GM12878 (cell line): ENCODE measurements around the gene ITGB2. TPM values are rescaled to one million over a fixed set of nuclear protein-coding genes. Genes with fewer than 3 reads are reported as not detected.

ENCODE experiments used
- FOS ChIP-seq: IDR thresholded peaks from 3 replicates; pipeline ENCODE4 v1.6.1; 2011; ENCODE audit warnings: borderline replicate concordance; ENCODE audit not compliant: insufficient read length; ENCODE audit errors: extremely low read depth
- ZNF207 ChIP-seq: fragments of 450-650 bp; IDR thresholded peaks from 2 replicates; pipeline ENCODE4 v1.6.1; 2014; ENCODE audit warnings: antibody characterized with exemption, mild to moderate bottlenecking, borderline replicate concordance
- polyA plus RNA-seq, 11 experiments: library from polyadenylated mRNA; depleted of rRNA in 4 of 11; unstranded in 6 of 11; stranded (reverse) in 5 of 11; fragments of >200 nt; fragmentation: Nextera tagmentation in 4 of 11; fragmentation: Illumina TruSeq in 1 of 11; extraction: Ambion mirVana in 4 of 11; extraction: Trizol in 1 of 11; gene quantifications; 1 replicate in 1 of 11; 2 replicates in 10 of 11; pipeline versions ENCODE4 v1.2.1 to v1.2.3, GENCODE V29; 2011 to 2016; ENCODE audit warnings: inconsistent platforms in 2 of 11, missing spikeins in 2 of 11, low read depth in 1 of 11
- total RNA-seq, 4 experiments: library from RNA; depleted of rRNA in 3 of 4; stranded (reverse); fragments of >200 nt in 3 of 4; fragmentation: Illumina TruSeq in 1 of 4; extraction: Trizol in 1 of 4; gene quantifications; 2 replicates each; pipeline versions ENCODE4 v1.2.1 to v1.2.3, GENCODE V29; 2013 to 2021
- TF ChIP-seq, protein P1 (sequence below): IDR thresholded peaks from 2 replicates; pipeline ENCODE4 v1.6.1; 2012; ENCODE audit warnings: improper control_type of control experiment, low read depth, low read length; ENCODE audit not compliant: insufficient replicate concordance
- TF ChIP-seq, protein P2 (sequence below): fragments of 450-650 bp; IDR thresholded peaks from 2 replicates; pipeline ENCODE4 v1.6.1; 2017; ENCODE audit warnings: mild to moderate bottlenecking

ITGB2 gene
- total and polyA plus RNA-seq, 10 of the 15 experiments (the other 5 are each of a cell fraction or from before 2014, with no cell fraction given), result 8.0 to 172 (median 58.9) TPM

DNA sequence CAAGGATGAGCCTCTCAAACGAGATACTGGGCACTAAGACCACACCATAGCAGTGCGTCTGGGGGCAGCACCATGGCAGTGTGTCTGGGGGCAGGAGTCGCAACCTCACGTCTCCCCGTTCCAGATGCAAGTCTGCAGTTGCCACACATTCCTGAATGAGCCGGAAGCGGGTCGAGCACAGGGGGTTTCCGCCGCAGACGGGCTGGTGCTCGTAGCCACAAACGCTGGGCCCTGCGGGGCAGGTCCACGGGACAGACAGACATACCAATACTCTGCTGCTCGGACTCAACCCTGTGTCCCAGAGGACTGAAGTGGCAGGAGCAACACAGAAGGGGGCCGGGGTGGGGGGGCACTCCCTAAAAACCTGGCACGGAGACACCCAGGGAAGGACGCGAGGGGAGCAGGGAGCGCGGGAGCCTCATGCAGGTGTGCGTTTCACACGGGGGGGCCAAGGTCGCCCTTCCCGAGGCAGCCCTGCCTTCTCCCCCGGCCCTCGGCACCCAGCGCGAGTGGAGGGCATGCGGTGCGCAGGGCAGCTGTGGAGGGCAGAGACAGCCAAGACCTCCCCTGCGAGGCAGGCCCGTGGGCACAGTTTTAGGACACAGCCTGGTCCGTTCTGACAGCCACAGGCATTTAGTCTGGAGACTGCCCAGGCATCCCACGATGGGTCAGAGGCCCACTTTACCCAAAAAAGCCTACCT, 71.7 kb downstream of the ITGB2 start (continued):
- TF ChIP-seq, protein P1, sequence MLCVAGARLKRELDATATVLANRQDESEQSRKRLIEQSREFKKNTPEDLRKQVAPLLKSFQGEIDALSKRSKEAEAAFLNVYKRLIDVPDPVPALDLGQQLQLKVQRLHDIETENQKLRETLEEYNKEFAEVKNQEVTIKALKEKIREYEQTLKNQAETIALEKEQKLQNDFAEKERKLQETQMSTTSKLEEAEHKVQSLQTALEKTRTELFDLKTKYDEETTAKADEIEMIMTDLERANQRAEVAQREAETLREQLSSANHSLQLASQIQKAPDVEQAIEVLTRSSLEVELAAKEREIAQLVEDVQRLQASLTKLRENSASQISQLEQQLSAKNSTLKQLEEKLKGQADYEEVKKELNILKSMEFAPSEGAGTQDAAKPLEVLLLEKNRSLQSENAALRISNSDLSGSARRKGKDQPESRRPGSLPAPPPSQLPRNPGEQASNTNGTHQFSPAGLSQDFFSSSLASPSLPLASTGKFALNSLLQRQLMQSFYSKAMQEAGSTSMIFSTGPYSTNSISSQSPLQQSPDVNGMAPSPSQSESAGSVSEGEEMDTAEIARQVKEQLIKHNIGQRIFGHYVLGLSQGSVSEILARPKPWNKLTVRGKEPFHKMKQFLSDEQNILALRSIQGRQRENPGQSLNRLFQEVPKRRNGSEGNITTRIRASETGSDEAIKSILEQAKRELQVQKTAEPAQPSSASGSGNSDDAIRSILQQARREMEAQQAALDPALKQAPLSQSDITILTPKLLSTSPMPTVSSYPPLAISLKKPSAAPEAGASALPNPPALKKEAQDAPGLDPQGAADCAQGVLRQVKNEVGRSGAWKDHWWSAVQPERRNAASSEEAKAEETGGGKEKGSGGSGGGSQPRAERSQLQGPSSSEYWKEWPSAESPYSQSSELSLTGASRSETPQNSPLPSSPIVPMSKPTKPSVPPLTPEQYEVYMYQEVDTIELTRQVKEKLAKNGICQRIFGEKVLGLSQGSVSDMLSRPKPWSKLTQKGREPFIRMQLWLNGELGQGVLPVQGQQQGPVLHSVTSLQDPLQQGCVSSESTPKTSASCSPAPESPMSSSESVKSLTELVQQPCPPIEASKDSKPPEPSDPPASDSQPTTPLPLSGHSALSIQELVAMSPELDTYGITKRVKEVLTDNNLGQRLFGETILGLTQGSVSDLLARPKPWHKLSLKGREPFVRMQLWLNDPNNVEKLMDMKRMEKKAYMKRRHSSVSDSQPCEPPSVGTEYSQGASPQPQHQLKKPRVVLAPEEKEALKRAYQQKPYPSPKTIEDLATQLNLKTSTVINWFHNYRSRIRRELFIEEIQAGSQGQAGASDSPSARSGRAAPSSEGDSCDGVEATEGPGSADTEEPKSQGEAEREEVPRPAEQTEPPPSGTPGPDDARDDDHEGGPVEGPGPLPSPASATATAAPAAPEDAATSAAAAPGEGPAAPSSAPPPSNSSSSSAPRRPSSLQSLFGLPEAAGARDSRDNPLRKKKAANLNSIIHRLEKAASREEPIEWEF, result no peak
- TF ChIP-seq ZNF207 (no peak), FOS (no peak)
- TF ChIP-seq, protein P2, sequence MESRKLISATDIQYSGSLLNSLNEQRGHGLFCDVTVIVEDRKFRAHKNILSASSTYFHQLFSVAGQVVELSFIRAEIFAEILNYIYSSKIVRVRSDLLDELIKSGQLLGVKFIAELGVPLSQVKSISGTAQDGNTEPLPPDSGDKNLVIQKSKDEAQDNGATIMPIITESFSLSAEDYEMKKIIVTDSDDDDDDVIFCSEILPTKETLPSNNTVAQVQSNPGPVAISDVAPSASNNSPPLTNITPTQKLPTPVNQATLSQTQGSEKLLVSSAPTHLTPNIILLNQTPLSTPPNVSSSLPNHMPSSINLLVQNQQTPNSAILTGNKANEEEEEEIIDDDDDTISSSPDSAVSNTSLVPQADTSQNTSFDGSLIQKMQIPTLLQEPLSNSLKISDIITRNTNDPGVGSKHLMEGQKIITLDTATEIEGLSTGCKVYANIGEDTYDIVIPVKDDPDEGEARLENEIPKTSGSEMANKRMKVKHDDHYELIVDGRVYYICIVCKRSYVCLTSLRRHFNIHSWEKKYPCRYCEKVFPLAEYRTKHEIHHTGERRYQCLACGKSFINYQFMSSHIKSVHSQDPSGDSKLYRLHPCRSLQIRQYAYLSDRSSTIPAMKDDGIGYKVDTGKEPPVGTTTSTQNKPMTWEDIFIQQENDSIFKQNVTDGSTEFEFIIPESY, result no peak
